GM12878 (cell line): ENCODE measurements around the gene BBOF1.

Source experiments
- CREB1 ChIP-seq: IDR thresholded peaks from 2 replicates; pipeline ENCODE4 v1.6.1; 2012; ENCODE audit warnings: low read depth, mild to moderate bottlenecking, inconsistent platforms
- FOS ChIP-seq: IDR thresholded peaks from 3 replicates; pipeline ENCODE4 v1.6.1; 2011; ENCODE audit warnings: borderline replicate concordance; ENCODE audit not compliant: insufficient read length; ENCODE audit errors: extremely low read depth
- FOXM1 ChIP-seq: IDR thresholded peaks from 2 replicates; pipeline ENCODE4 v1.6.1; 2012; ENCODE audit warnings: low read depth, mild to moderate bottlenecking, inconsistent platforms, low read length, moderate library complexity
- KAT2A ChIP-seq: conservative IDR thresholded peaks from 2 replicates; pipeline ENCODE4 v1.6.1; 2011; ENCODE audit warnings: low read depth, low read length; ENCODE audit not compliant: control insufficient read depth
- MAX ChIP-seq: IDR thresholded peaks from 2 replicates; pipeline ENCODE4 v1.6.1; 2012; ENCODE audit warnings: low read depth, low read length, improper control_type of control experiment
- MXI1 ChIP-seq: fragments of 150-350 bp; IDR thresholded peaks from 2 replicates; pipeline ENCODE4 v1.6.1; 2011; ENCODE audit warnings: low read depth, mild to moderate bottlenecking, inconsistent platforms, low read length, improper control_type of control experiment
- POLR2A ChIP-seq: IDR thresholded peaks from 2 replicates; pipeline ENCODE4 v1.6.1; 2011; ENCODE audit warnings: low read depth, mild to moderate bottlenecking, low read length
- YY1 ChIP-seq: IDR thresholded peaks from 2 replicates; pipeline ENCODE4 v1.6.1; 2011; ENCODE audit warnings: low read depth, mild to moderate bottlenecking, low read length
- TF ChIP-seq, protein P1 (sequence below), 3 experiments: IDR thresholded peaks in 2 of 3; conservative IDR thresholded peaks in 1 of 3; 2 replicates each; pipeline ENCODE4 v1.5.1; 2011; ENCODE audit warnings: low read depth in 3 of 3, low read length in 3 of 3, mild to moderate bottlenecking in 3 of 3, control low read depth in 2 of 3, moderate library complexity in 2 of 3, inconsistent platforms in 1 of 3, mixed read lengths in 1 of 3; ENCODE audit not compliant: control insufficient read depth in 2 of 3, insufficient read depth in 1 of 3; ENCODE audit errors: extremely low read depth in 1 of 3
- TF ChIP-seq, protein P2 (sequence below): fragments of 450-650 bp; IDR thresholded peaks from 2 replicates; pipeline ENCODE4 v1.6.1; 2017; ENCODE audit warnings: antibody characterized with exemption, mild to moderate bottlenecking, moderate library complexity

- TF ChIP-seq YY1 (no peak), FOS (no peak), KAT2A (no peak), MXI1 (no peak), FOXM1 (no peak), POLR2A (no peak), MAX (no peak), CREB1 (no peak)
- TF ChIP-seq, protein P1, sequence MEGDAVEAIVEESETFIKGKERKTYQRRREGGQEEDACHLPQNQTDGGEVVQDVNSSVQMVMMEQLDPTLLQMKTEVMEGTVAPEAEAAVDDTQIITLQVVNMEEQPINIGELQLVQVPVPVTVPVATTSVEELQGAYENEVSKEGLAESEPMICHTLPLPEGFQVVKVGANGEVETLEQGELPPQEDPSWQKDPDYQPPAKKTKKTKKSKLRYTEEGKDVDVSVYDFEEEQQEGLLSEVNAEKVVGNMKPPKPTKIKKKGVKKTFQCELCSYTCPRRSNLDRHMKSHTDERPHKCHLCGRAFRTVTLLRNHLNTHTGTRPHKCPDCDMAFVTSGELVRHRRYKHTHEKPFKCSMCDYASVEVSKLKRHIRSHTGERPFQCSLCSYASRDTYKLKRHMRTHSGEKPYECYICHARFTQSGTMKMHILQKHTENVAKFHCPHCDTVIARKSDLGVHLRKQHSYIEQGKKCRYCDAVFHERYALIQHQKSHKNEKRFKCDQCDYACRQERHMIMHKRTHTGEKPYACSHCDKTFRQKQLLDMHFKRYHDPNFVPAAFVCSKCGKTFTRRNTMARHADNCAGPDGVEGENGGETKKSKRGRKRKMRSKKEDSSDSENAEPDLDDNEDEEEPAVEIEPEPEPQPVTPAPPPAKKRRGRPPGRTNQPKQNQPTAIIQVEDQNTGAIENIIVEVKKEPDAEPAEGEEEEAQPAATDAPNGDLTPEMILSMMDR (IDR thresholded peaks at IDR 0.05 in 2 of 3, conservative IDR thresholded peaks at IDR 0.05 in 1 of 3; ENCODE audit: control insufficient read depth in 2 of 3, extremely low read depth in 1 of 3, insufficient read depth in 1 of 3, low read depth in 3 of 3, low read length in 3 of 3), result no peak
- TF ChIP-seq, protein P2, sequence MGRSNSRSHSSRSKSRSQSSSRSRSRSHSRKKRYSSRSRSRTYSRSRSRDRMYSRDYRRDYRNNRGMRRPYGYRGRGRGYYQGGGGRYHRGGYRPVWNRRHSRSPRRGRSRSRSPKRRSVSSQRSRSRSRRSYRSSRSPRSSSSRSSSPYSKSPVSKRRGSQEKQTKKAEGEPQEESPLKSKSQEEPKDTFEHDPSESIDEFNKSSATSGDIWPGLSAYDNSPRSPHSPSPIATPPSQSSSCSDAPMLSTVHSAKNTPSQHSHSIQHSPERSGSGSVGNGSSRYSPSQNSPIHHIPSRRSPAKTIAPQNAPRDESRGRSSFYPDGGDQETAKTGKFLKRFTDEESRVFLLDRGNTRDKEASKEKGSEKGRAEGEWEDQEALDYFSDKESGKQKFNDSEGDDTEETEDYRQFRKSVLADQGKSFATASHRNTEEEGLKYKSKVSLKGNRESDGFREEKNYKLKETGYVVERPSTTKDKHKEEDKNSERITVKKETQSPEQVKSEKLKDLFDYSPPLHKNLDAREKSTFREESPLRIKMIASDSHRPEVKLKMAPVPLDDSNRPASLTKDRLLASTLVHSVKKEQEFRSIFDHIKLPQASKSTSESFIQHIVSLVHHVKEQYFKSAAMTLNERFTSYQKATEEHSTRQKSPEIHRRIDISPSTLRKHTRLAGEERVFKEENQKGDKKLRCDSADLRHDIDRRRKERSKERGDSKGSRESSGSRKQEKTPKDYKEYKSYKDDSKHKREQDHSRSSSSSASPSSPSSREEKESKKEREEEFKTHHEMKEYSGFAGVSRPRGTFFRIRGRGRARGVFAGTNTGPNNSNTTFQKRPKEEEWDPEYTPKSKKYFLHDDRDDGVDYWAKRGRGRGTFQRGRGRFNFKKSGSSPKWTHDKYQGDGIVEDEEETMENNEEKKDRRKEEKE, result no peak
Observed at GRCh38 chr14:74081491-74081890, 62.3 kb downstream of the BBOF1 start.
